NCI-H146 (cell line): ENCODE results near the gene EFEMP2.

ENCODE experiments used
- DNase-seq: peaks from one replicate; lab custom pipeline; 2025; lab: John Stamatoyannopoulos, UW

EFEMP2 gene

DNA sequence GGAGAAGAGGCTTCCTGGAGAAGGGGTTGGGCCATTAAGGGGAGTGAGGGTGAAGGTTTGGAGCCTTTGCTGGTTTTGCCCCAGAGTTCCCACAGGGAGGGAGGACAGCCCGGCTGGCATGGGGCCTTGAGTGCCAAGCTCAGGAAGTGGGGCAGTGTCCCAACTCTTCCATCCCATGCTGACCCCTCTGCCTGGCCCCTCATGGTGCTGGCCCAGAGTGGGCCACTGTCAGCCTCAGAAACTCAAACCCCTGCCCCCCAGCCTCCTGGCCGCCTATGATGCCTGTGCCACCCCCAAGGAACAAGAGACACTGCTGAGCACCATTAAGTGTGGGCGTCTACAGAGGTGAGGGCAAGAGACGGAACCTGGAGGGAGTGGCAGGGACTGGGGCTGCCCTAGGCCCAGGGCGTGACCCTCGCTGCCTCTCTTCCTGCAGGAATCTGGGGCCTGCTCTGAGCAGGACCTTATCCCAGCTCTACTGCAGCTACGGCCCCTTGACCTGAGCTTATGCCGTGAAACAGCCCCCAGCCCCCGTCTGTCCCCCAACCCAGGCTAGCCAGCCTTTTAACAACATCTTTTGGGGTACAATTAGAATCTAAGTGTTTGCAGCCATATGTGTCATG is 6.9 kb downstream of the EFEMP2 start:
- no peak for DNase-seq

DNA sequence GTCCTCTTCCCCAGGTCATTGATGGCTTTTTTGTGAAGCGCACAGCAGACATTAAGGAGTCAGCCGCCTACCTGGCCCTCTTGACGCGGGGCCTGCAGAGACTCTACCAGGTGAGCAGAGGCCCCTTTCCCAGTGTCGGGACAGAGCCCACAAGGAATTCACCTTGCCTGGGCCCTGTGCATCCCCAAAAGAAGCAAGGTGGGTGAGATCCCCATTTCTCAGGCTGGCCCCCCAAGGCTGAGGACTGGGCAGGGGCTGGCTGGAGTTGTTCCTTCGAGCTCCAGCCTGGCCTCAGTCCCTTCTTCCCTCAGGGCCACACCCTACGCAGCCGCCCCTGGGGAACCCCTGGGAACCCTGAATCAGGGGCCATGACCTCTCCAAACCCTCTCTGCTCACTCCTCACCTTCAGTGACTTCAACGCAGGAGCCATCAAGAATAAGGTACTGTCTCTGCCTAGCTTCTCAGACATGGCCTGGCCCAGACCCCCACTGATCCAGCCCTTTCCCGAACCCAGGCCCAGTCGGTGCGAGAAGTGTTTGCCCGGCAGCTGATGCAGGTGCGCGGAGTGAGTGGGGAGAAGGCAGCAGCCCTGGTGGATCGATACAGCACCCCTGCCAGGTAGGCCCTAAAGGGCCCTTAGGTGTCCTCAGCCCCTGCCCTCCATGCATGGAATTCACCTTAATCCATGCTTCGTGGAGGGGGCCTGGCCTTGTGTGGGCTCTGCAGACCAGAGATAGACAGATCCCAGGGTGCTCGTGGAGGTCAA is 7.7 kb downstream of the EFEMP2 start:
- no peak for DNase-seq

DNA sequence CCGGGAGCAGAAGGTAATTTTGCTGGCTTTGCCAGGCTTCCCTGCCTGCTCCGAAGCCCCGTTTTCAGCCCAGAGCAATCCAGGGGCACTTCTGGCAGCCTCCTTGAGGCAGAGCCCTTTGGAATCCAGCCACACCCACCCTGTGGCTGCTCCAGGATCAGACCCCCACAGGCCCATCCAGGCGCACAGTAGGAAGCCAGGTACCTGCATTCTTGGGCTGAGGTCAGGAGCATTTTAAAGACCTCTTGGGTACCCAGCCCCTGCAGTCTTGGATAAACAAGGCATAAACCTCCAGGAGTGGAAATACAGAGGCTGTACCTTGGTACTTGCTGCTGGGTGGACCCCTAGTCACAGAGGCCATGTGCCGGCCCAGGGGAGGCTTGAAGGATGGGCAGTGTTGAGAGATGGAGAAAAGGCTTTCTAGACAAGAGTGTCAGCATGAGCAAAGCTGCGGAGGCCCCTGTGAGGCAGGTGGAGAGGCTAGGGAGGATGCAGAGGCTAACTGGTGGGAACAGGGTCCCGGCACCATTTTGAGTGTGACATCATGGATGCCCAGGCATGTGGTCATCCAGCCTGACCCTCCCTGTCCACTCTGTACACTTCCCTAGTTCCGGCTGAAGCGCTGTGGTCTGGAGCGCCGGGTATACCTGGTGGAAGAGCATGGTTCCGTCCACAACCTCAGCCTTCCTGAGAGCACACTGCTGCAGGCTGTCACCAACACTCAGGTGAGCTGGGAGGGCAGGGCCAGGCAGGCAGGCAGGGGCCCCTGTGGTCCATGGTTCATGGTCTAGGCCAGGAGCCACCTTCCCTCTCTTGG is 8.5 kb downstream of the EFEMP2 start:
- DNase-seq: no peak

DNA sequence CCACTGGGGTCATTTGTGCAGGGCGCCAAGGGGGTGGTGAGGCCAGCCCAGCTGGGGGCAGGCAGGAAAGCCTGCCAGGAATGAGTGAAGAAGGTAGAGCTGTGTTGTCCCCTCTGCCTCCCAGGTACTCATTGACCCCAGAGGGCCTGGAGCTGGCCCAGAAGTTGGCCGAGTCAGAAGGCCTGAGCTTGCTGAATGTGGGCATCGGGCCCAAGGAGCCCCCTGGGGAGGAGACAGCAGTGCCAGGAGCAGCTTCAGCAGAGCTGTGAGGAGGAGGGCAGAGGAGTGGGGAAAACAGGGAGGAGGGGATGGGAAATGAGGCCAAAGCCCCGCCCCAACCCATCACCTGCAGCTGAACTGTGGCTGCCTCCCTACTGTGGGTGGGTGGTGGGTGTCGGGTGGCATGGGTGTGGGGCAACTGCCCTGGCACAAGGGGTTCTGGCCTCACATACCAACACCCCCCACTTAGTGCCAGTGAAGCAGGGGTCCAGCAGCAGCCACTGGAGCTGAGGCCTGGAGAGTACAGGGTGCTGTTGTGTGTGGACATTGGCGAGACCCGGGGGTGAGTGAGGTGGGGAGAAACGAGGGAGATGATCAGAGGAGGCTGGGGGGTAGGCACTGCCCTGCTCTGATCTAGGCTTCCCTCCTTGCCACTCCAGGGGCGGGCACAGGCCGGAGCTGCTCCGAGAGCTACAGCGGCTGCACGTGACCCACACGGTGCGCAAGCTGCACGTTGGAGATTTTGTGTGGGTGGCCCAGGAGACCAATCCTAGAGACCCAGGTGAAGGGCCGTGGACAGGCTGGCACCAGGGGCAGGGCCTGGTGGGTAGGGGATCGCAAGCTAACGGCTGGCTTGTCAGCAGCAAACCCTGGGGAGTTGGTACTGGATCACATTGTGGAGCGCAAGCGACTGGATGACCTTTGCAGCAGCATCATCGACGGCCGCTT is 9.4 kb downstream of the EFEMP2 start:
- no peak for DNase-seq

DNA sequence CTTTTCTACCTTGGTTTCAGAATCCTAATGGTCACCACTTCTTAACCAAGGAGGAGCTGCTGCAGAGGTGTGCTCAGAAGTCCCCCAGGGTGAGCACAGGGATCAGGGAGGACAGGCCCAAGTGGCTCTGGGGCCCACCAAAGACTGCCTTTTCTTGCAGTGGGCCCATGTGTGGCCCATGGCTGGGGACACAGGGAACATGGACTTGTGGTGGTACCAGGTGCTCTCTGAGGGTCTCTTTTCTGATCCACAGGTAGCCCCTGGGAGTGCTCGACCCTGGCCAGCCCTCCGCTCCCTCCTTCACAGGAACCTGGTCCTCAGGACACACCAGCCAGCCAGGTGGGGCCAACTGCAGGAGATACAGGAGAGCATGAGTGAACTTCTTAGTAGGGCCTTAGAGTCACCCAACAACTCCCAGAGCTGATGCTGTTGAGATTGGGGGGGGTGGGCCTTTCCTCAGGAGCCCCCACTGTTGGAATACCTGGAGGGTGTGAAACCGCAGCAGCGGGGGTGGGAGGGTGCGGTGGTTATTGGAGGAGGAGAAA is 10.3 kb downstream of the EFEMP2 start:
- no peak for DNase-seq

DNA sequence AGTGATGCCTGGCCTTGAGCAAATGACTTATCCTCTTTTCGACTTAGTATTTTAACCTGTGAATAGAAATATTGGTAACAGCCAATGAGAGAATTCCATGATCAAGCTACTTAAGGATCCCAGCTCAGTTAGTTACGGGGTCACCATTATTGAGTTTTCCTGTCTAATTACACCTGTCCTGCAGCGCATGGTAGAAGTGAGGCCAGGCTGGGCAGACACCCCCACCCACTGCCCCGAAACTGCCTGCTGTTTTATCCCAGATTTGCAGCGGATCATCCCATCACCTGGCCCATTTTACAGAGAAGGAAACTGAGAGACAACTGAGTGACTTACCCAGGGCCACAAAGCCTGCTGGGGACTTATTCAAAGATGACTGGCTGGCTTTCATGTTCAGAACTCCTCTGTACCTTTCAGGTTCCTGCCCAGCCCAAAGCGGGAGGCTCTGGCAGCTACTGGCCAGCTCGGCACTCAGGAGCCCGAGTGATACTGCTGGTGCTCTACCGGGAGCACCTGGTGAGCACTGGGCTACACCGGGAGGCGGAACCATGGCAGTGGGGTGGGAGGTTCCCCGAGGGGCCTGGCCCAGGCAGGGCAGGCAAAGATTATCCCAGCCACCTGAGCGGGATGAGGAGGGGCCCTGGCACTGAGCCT is 10.9 kb downstream of the EFEMP2 start:
- DNase-seq: no peak

DNA sequence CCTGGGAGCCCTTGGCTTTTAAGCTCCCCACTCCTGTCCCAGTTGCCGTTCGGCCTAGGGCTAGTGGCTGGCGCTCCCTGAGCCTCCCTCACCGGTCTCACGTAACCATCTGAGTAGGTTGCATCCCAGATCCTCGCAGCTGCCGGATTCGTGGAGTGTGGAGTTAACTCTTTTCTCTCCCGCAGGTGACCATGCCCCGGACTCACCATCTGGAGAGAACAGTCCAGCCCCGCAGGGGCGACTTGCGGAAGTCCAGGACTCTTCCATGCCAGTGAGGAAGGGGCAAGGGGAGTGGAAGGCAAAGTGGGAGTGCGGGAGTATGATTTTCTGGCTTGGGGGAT is 11.5 kb downstream of the EFEMP2 start:
- peak; percentile 42 for DNase-seq

DNA sequence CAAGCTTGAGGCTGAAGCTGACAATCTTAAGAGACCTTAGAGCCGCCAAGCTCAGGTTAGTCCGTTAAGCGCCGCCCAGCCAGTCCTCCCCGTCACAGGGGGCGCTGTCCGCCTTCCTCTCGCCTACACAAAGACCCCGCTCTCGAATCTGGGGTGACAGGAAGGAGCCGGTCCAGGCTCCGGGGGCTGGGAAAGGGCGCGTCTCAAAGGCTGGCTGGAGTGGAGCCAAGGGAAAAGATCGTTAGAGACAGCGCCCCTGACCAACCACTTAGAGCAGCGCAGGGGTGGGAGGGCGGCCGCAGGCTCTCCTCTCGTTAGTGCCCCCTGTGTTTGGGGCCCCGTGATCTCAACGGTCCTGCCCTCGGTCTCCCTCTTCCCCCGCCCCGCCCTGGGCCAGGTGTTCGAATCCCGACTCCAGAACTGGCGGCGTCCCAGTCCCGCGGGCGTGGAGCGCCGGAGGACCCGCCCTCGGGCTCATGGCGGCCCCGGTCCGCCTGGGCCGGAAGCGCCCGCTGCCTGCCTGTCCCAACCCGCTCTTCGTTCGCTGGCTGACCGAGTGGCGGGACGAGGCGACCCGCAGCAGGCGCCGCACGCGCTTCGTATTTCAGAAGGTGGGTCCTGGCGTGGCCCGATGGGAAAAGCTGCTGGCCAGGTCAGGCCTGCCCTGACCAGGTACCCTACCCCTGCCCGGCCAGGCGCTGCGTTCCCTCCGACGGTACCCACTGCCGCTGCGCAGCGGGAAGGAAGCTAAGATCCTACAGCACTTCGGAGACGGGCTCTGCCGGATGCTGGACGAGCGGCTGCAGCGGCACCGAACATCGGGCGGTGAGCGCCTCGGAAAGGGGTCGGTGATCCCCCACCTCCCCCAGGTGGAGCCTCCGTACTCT is 12.1 kb downstream of the EFEMP2 start, which contains the start of gene MUS81:
MUS81 (plus strand) TSS at position 156 of the 887 bp plus-strand sequence; CDS start at position 477, 321 bp downstream.
- DNase-seq: peak; percentile 97

DNA sequence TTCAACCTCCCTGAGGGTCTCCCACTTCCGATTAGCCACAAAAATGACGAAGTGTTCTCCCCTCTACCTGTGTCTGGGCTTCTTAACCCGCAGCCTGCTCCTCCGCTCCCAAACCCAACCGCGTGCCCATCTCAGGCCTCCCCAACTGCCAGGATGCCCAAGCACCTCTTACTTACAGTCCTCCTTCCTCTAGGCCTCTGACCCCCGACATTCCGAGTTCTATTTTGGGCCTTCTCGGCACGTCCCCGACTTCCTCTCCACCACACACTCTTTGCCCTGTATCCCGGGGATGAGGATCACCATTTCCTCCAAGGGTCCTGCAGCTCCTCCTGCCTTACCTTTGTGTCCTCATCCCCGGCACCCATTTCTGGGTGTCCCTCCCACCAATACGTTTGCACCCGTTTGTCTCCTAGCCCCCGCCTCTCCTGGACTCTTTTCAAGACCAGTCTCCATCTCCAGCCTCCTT is 12.8 kb downstream of the EFEMP2 start:
- DNase-seq: no peak

DNA sequence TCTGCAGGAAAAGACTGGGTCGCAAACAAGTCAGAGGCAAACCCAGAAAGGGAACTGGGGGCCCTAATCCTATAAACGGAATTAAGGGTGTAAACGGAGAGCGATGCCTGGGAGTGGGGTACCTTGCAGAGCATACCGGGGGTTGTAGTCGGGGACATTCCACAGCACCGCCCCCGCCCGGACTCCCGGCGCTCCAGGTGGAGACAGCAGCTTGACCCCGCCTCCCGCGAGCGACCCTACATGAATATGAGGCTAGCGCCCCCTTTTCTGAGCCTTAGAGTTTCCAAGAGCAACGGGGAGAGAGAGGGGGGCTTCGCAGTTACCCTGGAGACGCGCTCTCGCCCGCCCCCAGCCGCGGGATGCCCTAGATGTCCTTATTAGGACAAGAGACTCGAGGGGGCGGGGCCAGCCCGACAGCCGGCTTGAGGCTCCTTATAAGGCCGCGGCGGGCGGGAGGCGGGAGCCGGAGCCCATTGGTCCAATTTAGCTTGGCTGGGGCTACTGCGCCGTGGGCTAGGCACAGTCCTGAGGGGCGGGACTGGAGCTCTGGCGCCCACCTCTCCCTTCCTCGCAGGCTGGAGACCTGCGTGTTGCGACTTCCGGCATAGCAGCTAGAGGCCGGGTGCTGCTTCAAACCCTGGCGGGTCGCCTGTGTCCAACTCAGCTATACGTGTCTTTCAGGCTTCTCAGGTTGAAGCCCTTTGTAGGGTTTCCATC is 13.3 kb downstream of the EFEMP2 start:
- DNase-seq: peak; percentile 100

DNA sequence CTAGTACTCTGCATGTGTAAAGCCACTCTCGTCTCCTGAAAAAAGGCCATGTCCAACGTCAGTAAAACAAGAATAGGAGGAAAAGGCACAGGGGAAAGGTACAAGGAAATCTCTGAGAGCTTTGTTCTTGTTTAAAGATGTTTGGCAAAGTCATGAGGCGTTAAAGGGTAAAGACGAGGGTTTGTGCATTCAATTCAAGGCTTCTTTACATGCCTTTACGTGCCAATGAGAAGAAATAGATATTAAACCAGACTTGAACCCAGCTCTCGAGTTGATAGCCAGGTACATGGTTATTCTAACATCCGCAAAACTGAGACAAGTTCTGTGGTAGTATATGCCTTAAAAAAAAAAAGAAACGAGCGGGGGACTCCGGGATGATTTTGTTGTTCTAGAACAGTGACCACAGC is 13.9 kb downstream of the EFEMP2 start:
- DNase-seq: no peak

DNA sequence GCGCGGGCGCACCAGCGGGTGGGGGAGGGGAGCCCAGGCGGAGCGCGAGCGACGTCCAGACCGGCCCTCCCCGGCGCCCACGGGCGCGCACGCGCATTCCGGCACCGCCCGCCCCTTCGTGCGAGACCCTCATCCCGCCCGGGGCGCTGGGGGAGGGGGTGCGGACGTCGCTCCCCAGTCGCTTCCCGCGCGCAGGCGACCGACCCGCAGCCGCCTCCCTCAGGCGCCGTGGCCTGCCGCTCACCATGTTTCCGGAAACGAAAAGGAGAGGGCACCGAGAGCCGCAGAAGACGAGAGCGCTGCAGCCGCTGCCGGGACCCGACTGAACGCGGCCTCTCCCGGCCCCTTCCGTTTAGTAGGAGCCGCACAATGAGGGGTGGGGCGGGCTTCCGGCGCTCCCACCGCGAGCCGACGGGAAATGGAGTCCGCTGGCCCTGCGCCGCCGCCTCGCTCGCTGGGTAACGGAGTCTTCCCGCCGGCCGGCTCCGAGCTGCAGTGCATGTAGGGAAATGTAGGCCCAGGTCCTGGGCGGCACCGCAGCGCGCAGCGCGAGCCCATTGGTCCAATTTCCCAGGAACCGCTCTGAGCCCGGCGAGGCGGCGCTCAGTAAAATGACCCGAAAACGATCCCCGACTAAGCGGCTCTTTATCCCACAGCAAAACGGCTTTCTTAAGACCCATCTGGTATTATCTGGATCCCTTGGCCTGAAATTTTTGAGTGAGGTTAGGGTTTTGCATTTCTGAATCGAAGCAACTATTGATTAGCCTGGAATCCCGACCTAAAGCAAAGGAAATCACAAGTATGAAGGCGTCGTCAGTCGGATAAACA is 14.5 kb downstream of the EFEMP2 start, which contains the start of gene CFL1:
CFL1 (minus strand) TSS at position 328 of the 828 bp plus-strand sequence; CDS start at position 247, 81 bp downstream.
- DNase-seq: peak; percentile 98

DNA sequence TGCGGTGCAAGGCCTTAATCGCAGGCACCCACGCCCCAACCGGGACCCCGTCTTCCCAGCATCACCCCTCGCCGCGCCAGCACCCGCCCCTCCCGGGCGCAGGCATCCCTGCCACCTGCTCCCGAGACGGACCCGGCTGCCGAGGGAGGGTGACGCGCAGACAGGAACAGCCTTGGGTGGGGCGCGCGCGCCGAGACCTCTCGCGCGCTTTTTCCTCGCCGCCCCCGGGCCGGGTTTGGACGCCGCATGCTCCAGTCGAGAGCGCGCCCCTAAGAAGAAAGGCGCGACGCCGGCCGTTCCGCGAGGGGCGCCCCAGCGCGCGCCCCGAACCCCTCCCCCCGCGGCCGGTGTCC is 15.1 kb downstream of the EFEMP2 start:
- DNase-seq: peak; percentile 73

DNA sequence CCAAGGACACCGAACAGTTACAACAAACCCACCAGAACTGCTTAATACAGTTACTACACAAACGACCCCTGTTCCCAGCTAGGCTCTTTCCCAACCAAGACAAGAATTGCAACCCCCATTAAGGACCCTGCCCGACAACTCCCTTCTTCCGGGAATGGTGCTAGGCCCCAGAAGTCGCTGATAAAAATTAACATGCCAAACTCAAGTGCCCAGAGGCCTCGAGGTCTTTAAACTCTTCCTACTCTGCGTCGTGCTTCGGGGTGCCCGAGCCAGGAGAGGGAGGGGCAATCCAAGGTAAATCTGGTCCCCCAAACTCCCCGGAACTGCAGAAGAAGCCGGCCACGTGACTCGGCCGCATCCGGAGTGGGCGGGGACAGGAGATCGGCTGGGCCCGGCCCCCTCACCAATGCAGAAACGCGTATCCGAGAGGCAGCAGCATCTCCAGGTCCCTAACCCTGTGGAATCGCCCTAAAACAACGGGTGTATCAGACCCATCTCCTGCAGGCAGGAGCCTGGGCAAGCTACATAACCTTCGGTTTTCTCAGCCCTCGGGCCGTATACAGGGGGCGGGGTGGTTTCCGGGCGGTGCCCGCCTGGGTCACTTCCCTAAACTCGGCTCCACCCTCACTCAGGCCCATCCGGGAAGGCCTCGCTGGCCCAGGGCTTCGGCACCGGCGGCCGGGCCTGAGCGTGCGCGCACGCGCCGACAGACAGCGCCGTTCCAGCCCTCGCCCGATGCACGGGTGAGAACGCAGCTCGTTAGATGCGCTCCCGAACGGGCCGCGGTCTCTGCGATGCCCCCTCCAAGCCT is 15.7 kb downstream of the EFEMP2 start:
- DNase-seq: peak; percentile 52

DNA sequence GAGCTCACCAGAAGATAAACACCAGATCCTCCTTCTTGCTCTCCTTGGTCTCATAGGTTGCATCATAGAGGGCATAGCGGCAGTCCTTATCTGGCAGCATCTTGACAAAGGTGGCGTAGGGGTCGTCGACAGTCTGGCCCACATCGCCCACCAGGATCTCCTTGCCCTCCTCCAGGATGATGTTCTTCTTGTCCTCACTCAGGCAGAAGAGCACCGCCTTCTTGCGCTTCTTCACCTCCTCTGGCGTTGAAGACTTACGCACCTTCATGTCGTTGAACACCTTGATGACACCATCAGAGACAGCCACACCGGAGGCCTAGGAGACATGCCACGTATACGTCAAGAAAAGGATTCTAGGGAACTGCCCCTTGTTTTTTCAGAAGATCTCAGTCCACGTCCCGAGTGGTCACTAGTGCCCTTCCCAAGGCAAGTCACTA is 16.7 kb downstream of the EFEMP2 start:
- no peak for DNase-seq

DNA sequence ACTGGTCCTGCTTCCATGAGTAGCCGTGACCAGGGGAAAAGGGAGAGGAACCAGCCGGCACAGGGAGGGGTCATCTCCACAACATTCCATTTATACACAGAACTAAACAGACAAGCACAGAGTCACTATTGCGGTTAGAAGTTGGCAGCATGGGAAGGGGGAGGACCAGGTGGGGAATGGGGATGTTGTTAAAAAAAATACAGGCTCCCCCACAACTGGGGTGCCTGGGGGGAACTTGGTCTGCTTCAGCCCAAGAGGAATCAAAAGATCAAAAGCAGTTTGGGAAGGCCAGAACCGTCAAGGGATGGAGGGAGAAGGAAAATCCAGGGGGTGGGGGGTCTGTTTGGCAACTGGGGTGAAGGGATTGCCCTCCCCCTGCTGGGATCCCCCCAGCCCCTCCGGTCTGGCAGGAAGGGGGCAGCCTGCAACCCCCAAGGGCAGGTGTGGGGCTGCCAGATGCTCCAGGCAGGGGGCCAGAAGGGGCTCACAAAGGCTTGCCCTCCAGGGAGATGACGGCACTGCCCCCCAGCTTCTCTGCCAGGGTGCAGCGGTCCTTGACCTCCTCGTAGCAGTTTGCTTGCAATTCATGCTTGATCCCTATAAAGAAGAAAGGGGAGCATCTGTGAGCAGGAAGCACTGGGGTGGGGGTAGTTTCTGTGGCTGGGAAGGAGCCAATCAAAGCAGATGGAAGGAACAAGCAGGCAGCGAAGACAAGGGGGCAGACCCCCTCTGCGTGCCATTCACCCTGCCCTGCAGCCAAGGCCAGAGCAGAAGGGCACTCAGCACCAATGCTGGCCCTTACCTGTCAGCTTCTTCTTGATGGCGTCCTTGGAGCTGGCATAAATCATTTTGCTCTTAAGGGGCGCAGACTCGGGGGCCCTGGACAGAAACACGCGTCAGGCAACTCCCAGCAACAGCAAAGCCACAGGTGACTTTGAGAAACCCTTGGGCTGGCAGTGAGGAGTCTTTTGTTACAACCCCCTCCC is 17.5 kb downstream of the EFEMP2 start:
- DNase-seq: no peak
